NCI-H446 (cell line): Measurements from ENCODE around the gene SEMA7A.
"Not testable (repeated sequence)": the region's sequence is repeated elsewhere in the genome, so short reads cannot be mapped to it uniquely, and the experiment has no call there.

Source experiments
- DNase-seq, 2 experiments: peaks; one replicate each; lab custom pipeline; 2025; lab: John Stamatoyannopoulos, UW

SEMA7A gene

DNA sequence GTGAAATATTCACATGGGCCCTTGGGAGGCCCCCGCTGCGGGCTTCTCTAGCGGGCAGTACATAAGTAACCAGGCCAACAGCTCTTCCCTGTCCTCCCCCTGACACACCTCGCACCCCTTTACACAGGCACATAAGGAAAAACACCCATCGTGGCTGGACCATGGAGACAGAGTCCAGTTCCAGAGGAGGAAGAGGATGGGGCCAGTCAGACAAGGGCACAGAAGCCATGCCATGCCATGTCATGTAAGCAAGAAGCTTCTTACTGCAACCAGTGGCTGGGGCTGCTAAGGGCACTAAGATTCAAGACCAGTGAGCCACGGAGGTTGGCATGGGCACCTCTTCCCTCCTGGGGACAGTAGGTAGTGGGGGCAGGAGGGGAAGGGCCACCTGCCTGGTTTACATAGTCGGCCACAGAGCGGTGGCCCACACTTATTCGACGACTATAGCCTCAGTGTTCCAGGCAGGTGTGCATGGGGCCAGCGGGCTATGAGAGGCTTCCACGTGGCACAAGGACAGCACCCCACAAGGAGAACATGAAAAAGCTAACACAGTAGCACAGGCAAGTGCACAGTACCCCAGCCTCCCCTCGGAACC, 60.6 kb downstream of the SEMA7A start:
- no peak for DNase-seq

GRCh38 chr15:74370471-74370870, 63.3 kb downstream of the SEMA7A start:
- DNase-seq = no peak

DNA sequence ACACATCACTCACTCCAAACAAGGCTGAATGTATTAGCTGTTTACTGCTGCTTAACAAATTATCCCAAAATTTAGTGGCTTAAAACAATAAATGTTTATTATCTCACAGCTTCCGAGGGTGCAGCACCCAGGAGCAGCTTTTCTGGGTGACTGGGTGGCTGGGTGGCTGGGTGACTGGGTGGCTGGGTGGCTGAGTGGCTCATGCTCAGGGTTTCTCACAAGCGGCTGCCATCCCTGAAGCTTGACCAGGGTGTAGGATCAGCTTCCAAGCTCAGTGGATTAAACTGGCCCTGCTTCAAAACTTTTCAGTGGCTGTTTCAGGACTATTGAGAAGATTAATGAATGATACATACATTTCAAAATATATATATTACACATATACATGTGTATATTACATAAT, 64.0 kb downstream of the SEMA7A start:
- no peak for DNase-seq

DNA sequence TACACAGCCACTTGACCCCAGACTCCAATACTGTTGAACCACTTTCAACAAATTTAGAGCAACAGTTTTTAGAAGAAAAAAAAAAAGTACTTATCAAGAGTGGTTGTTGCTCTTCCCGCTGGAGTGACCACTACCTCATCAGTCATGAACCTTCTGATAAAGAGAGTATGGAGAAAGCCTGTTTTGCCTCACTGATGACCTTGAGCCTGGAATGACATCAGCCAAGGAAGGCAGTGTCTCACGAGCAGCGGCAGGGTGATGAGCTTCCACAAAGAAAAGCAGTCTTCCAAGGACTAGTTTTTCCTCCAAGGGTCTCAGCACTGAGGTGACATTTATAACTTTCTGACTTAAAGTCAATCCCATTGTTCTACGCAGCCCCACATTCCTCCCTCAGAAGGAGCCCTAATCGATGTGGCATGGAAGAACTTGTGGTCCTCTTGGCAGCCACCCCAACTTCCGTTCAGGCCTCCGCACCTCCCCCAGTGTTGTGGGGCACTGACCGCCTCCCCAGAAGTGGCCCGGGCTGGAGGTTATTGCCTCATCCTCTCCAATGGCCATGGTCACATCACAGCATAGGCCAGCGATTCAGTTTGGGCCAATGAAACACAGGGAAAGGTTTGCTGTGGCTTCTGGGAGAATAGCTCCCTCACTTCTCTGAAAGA, 64.5 kb downstream of the SEMA7A start:
- DNase-seq = no peak

DNA sequence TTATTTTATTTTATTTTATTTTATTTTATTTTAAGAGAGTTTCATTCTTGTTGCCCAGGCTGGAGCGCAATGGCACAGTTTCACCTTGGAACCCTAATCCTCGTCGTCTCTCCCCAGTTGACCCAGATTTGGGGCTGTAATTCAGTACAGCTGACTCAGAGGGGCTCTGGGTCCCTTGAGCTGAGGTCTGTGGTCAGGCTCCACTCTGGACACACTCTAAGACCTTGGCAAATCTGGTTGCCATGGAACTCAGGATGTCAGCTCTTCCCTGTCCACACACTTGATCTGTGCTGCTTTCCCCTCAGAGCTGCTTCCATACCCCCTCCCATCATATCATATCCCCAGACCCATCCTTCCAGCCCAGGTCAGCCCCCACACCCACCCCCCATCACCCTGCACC, 65.6 kb downstream of the SEMA7A start:
- no peak for DNase-seq

DNA sequence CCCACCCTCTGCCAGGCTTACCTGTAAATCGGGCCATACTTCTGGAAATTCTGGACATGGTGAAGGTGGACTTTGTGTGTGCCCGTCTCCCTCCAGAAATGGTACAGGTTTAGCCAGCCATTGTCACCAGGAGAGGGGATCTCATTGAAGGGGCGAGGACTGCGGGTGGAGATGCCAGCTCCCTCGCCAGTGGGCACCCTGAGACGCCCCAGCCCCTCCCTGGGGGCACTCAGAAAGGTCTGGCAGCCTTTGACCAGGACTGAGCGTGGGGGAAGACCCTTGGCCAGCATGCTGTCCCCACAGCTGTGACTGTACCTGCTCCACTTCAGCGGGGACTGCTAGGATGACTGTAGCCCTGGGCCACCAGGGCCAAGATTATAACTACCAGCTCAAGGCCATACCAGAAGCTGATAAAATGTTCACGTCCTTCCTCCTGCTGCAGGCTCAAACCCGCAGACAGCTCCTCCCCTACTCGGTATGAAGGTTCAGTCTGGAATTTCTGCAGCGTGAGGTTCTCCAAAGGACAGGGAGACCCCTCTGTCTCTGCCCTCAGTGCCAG, 66.4 kb downstream of the SEMA7A start, which contains the start of gene CYP11A1:
Gene CYP11A1 (minus strand): TSS at position 351 of the 559 bp plus-strand sequence. CDS start 61 bp downstream, at position 290.
- DNase-seq = no peak

GRCh38 chr15:74365598-74366445, 67.9 kb downstream of the SEMA7A start:
- DNase-seq = no peak

GRCh38 chr15:74364936-74365597, 68.7 kb downstream of the SEMA7A start:
- DNase-seq = no peak

GRCh38 chr15:74362482-74362881, 71.3 kb downstream of the SEMA7A start:
- no peak for DNase-seq

DNA sequence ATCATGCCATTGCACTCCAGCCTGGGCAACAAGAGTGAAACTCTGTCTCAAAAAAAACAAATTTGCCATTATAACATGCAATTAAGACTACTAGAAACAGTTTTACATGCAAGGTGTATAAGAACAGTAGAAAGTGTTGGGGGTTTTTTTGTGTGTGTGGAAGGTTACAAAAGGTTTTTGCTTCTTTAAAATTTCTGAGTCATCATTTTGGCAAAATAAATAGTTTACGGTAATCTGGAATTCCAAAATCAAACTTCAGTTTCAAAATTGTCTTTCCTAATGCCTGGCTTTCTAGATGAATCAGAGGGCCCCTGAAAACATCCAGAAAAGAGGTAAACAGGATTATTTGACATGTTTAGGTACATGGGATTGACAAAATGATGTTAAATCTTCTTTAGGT, 72.9 kb downstream of the SEMA7A start:
- DNase-seq = not testable (repeated sequence)

DNA sequence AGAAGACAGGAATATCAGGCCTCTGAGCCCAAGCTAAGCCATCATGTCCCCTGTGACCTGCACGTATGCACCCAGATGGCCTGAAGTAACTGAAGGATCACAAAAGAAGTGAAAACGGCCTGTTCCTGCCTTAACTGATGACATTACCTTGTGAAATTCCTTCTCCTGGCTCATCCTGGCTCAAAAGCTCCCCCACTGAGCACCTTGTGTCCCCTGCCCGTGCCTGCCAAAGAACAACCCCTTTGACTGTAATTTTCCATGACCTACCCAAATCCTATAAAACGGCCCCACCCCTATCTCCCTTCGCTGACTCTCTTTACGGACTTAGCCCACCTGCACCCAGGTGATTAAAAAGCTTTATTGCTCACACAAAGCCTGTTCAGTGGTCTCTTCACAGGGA, 74.4 kb downstream of the SEMA7A start:
- DNase-seq = not testable (repeated sequence)
